ENCODE measurements around the gene IQSEC3. TPM values are rescaled to one million over a fixed set of nuclear protein-coding genes. Genes with fewer than 3 reads are reported as not detected.
"Not testable (repeated sequence)": the region's sequence is repeated elsewhere in the genome, so short reads cannot be mapped to it uniquely, and the experiment has no call there.

Gene IQSEC3
- total RNA-seq, 1 donor from 2014 or later: 4.1 TPM

- not testable (repeated sequence) for FAIRE-seq
Measured at GRCh38 chr12:77101-77719, 10.6 kb downstream of the IQSEC3 start.

GRCh38 chr12:77769-78383, 11.3 kb downstream of the IQSEC3 start:
- not testable (repeated sequence) for FAIRE-seq; DNase-seq (ENCODE audit: low spot score in 2 of 2)

More at GRCh38 chr12:77101-77719, 10.6 kb downstream of the IQSEC3 start:
- DNase-seq (ENCODE audit: low spot score in 2 of 2): not testable (repeated sequence)

GRCh38 chr12:78981-79380, 12.4 kb downstream of the IQSEC3 start:
- DNase-seq (ENCODE audit: low spot score in 2 of 2): no peak
- FAIRE-seq: no peak

- no peak for FAIRE-seq
- DNase-seq (ENCODE audit: low spot score in 2 of 2): no peak
Measured at GRCh38 chr12:80681-81190, 14.2 kb downstream of the IQSEC3 start.

GRCh38 chr12:82740-83139, 16.2 kb downstream of the IQSEC3 start:
- DNase-seq (ENCODE audit: low spot score in 2 of 2) (no peak), FAIRE-seq (no peak)

- FAIRE-seq: no peak
- no peak for DNase-seq (ENCODE audit: low spot score in 2 of 2)
Measured at GRCh38 chr12:84056-84455, 17.5 kb downstream of the IQSEC3 start.

- DNase-seq (ENCODE audit: low spot score in 2 of 2) (no peak), FAIRE-seq (no peak)
Measured at GRCh38 chr12:85191-85666, 18.7 kb downstream of the IQSEC3 start.

- no peak for DNase-seq (ENCODE audit: low spot score in 2 of 2)
- FAIRE-seq: no peak
Measured at GRCh38 chr12:87315-87714, 20.7 kb downstream of the IQSEC3 start.

- DNase-seq (ENCODE audit: low spot score in 2 of 2): no peak
- no peak for FAIRE-seq
Measured at GRCh38 chr12:87856-88255, 21.3 kb downstream of the IQSEC3 start.

- FAIRE-seq: no peak
- no peak for DNase-seq (ENCODE audit: low spot score in 2 of 2)
Measured at GRCh38 chr12:89653-90052, 23.1 kb downstream of the IQSEC3 start.

GRCh38 chr12:91213-91612, 24.6 kb downstream of the IQSEC3 start:
- DNase-seq (ENCODE audit: low spot score in 2 of 2): no peak
- FAIRE-seq: no peak

- no peak for DNase-seq (ENCODE audit: low spot score in 2 of 2)
- FAIRE-seq: no peak
Measured at GRCh38 chr12:93266-94005, 26.9 kb downstream of the IQSEC3 start.

- no peak for DNase-seq (ENCODE audit: low spot score in 2 of 2)
- FAIRE-seq: no peak
Measured at GRCh38 chr12:96543-96942, 30.0 kb downstream of the IQSEC3 start.

- DNase-seq (ENCODE audit: low spot score in 2 of 2) (no peak), FAIRE-seq (no peak)
Measured at GRCh38 chr12:98924-99352, 32.4 kb downstream of the IQSEC3 start.

GRCh38 chr12:99605-100004, 33.0 kb downstream of the IQSEC3 start:
- no peak for DNase-seq (ENCODE audit: low spot score in 2 of 2)
- FAIRE-seq: no peak

GRCh38 chr12:101969-102878, 35.7 kb downstream of the IQSEC3 start:
- DNase-seq (ENCODE audit: low spot score in 2 of 2) (no peak), FAIRE-seq (no peak)

- FAIRE-seq (no peak), DNase-seq (ENCODE audit: low spot score in 2 of 2) (no peak)
Measured at GRCh38 chr12:102879-103168, 36.3 kb downstream of the IQSEC3 start.

GRCh38 chr12:103169-103981, 36.8 kb downstream of the IQSEC3 start:
- DNase-seq (ENCODE audit: low spot score in 2 of 2): no peak
- FAIRE-seq: no peak

GRCh38 chr12:104551-105081, 38.0 kb downstream of the IQSEC3 start:
- DNase-seq (ENCODE audit: low spot score in 2 of 2) (no peak), FAIRE-seq (no peak)

All from frontal cortex (tissue), 4 donors.